ENCODE results near the gene ITGBL1. TPM values are rescaled to one million over a fixed set of nuclear protein-coding genes. Genes with fewer than 3 reads are reported as not detected.

The ITGBL1 gene
- total and polyA plus RNA-seq, 2 donors (not counting 3 experiments of a cell fraction or from before 2014, with no cell fraction given), result 4.6 to 8.8 TPM

- no peaks in the 10 kb centered on the region for H3K36me3 ChIP-seq (ENCODE audit: control insufficient read depth in 2 of 2, extremely low read depth in 1 of 2, insufficient read depth in 2 of 2, low read length in 2 of 2)
- H3K4me1 ChIP-seq (ENCODE audit: control insufficient read depth, extremely low read depth, insufficient read depth, low read length), result peaks cover 6% of the 10 kb centered on the region
- no peaks in the 10 kb centered on the region for H3K9me3 ChIP-seq (replicated peaks; ENCODE audit: control insufficient read depth, insufficient read depth, low read length)
- no TSS peak for BruUV-seq (replicated peaks)
- H4K20me1 ChIP-seq (replicated peaks; ENCODE audit: control insufficient read depth, extremely low read depth, insufficient read depth, low read length), result no peaks in the 10 kb centered on the region
- intact Hi-C loops (cut with micrococcal nuclease) (no loop called here), dilution Hi-C loops (cut with MboI; ENCODE audit: extremely low pct_ligation_motif_present, low sequenced_read_pairs) (no loop called here)
- FAIRE-seq (no peak), DNase-seq (ENCODE audit: low read depth, low spot score) (no peak)
- CTCF ChIA-PET, result interaction anchor here (0.9 to 1.5 kb wide), 2 partner anchors 15 to 541 kb away, joined by 3 to 4 read pairs; no protein-coding TSS in a partner anchor
- H2AFZ ChIP-seq (ENCODE audit: low read depth, low read length), result no peak overlapping the region
- no peaks in the 10 kb centered on the region for H3K27me3 ChIP-seq (ENCODE audit: control insufficient read depth in 2 of 2, insufficient read depth in 2 of 2, low read length in 2 of 2)
- H3K79me2 ChIP-seq (ENCODE audit: control insufficient read depth, insufficient read depth, low read length), result no peaks in the 10 kb centered on the region
- no peak overlapping the region for H3K9ac ChIP-seq (replicated peaks; ENCODE audit: extremely low read depth, insufficient read depth, low read length)
- no peak overlapping the region for H3K27ac ChIP-seq (ENCODE audit: insufficient read depth, low read depth, low read length)
- POLR2A ChIA-PET, result no interaction called here
- TF ChIP-seq JUN (IDR thresholded peaks at IDR 0.05; ENCODE audit: borderline replicate concordance, insufficient read depth, insufficient read length, low read depth), result no peak
- TF ChIP-seq POLR2A (IDR thresholded peaks at IDR 0.05; ENCODE audit: low read depth, low read length), result no peak
- TF ChIP-seq EZH2 (IDR thresholded peaks at IDR 0.05; ENCODE audit: borderline replicate concordance, low read depth, low read length, severe bottlenecking), result no peak
- no peak for TF ChIP-seq MAX (IDR thresholded peaks at IDR 0.05; ENCODE audit: insufficient read depth, insufficient read length)
- TF ChIP-seq FOS (IDR thresholded peaks at IDR 0.05; ENCODE audit: borderline replicate concordance, insufficient read depth, low read length), result no peak
- no peak for TF ChIP-seq CTCF (IDR thresholded peaks at IDR 0.05; ENCODE audit: extremely low read depth in 1 of 2, insufficient read depth in 1 of 2, low read depth in 1 of 2, low read length in 2 of 2)
- no peak for TF ChIP-seq POLR2AphosphoS5 (IDR thresholded peaks at IDR 0.05; ENCODE audit: insufficient read depth, low read depth, low read length)
- TF ChIP-seq MYC (IDR thresholded peaks at IDR 0.05; ENCODE audit: low read depth, low read length), result no peak
- no peak for TF ChIP-seq GATA2 (IDR thresholded peaks at IDR 0.05; ENCODE audit: insufficient read depth, insufficient read length, low read depth, low read length)
- no peak overlapping the region for H3K4me2 ChIP-seq (ENCODE audit: insufficient read depth, low read length)
- no peak overlapping the region for H3K4me3 ChIP-seq (replicated peaks in 1 of 3; ENCODE audit: insufficient read depth in 1 of 3, low read depth in 1 of 3, low read length in 3 of 3)
- H3K9me1 ChIP-seq (replicated peaks; ENCODE audit: control insufficient read depth, extremely low read depth, insufficient read depth, low read length), result no peaks in the 10 kb centered on the region
Observed at GRCh38 chr13:101686003-101686402, 233.5 kb downstream of the ITGBL1 start.

All from endothelial cell of umbilical vein (primary cell).